ENCODE measurements around the gene SLC1A7.

Gene SLC1A7

DNA sequence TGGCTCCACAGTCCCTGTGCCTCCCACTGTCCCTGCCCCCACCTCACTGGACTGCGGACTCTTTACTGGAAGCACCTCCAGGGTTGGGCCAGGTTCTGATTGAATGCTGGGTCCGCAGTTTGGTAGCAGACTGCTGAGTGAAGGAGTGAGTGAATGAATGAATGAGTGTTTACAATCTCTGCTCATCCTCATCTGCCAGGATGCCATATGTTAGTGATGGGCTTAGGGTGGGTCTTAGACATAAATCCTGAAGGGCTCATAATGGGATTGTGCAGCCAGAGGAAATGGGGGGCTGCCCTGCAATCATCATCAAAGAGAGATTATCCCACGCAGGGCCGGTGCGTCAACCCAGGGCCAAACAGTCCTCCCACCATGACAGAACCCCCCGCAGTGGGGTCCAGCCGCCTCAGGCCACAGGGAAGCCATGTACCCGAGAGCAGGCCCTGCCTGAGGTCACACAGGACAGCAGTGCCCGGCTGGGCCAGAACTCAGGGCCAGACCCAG lies 26.1 kb downstream of the SLC1A7 start:
- DNase-seq (ENCODE audit: low read depth in 2 of 2) = no peak

DNA sequence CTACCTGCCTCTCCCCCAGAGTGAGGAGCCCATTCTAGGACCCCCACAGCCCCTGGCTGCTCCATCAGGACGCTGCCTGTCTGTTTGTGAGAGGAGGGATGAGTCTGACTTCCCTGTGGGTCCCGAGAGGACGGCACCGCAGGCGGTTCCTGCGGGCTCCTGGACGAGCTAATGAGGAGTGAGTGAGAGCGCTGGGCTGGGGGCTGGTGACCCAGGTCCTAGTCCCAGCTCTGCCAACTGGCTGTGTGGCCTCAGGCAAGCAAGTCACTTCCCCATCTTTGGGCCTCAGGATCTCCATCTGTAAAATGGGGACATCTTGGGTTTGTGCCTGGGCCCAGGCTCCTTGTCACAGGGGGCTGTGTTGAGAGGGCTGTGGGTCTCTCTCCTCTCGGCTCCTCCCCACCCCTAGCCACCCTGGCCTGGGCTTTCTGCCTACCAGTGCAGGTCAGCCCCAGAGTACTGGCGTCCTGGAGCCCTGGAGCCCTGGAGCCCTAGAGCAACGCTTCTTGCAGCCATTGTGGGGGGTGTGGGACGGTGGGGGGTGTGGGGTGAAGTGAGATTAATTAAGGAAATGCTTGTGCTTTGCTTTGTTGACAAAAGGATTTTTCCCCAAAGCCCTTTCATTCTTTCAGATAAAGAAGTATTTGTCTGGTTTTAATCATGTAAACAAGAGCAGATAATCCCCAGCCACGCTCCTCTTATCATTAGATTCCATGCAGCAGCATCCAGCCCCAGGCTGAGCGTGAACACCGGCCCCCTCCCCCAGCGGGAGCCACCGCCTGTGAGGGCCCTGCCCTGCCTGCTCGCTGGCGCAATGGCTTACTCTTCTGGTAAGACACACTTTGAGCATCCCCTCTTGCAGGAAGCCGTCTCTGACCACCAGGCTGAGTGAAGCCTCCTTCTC lies 26.8 kb downstream of the SLC1A7 start:
- no peak for DNase-seq (ENCODE audit: low read depth in 2 of 2)

DNA sequence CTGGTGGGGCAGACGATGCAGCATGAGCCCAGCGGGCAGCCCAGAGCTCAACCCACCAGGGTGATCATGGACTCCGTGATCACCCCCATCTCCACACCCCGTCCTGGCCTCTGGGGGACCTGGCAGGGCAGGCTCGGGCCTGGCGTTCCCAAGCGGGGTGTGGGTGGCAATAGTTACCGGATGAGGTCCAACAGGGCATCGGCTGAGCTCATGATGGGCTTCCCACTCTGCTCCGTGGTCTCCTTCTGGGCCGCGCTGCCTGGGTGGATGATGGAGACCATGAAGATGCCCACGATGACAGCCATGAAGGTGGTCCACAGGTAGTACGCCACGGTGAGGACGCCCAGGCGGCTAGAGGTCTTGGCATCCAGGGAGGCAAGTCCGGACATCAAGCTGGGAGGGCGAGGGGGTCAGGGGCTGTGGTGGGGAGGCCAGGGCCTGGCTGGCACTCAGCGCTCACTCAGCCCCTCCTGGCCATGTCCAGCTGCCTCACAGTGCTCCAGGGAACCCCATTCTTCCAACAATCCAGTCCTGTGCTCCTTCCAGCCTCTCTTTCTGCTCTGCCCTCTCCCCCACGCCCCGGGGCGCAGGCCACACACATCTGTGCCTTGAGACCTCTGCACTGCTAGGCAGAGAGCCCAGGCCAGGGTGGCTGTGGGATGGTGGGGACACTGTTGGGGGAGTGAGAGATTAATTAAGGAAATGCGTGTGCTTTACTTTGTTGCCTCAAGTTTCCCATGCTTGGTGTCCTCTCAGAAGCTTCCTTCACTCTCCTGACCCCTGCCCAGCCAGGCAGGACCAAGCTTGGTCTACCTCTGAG lies 27.6 kb downstream of the SLC1A7 start:
- DNase-seq (ENCODE audit: low read depth in 2 of 2) = no peak

DNA sequence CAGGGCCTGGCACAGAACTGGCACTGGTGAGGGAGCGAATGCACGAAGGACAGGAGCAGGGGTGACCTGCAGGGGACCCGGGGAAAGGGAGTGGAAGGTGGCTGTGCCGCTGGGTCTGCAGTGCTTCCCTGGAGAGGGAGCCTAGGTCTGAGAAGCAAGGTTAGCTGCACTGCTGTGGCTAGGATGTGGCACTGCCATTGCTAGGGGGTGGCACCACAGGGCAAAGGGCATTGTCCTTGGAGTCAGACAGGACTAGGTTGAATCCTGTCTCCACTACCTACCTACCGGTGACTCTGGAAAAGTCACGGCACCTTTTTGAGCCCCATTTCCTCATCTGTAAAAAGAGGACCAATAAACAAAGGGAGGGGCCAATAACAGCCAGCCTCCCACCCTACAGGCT lies 28.3 kb downstream of the SLC1A7 start:
- DNase-seq (ENCODE audit: low read depth in 2 of 2) = no peak

DNA sequence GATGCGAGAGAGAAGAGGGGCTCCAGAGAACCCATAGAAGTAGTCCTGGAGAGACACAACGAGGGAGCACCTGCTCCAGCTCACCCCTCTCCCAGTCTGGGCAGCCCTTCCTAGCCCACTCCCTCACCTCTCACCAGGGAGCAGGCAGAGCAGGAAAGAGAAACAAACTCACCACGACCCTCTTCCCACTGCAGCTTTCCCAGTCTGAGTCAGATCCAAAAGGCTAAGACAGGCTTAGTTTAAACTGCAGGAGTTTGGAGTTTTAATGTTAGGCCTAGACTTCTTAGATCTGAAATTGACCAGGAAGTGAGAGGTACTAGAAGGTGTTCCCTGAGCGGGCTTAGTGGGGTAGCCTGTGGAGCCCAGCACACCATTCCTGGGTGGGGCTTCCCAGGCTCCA lies 29.6 kb downstream of the SLC1A7 start:
- no peak for DNase-seq (ENCODE audit: low read depth in 2 of 2)

DNA sequence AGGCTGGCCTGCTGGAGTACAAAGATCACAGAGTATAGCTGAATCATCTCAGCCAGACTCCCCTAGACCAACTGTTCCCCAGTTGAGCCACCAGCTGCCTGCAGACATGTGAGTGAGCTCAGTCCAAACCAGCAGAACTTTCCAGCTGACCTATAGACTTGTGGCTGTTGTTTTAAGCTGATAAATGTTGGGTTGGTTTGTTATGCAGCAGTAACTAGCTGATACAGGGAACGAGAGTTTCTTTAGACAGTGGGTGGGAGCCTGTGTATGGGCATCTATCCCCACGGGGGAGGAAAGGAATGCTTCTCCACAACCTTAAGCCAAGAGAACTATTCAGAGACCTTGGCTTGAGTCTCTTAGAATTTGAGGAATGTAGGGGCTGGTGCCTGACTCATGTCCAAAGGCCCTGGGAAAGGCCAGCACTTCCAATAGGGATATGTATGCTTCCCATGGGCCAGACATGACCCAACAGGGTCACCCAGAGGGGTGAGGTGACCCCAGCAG lies 30.1 kb downstream of the SLC1A7 start:
- no peak for DNase-seq (ENCODE audit: low read depth in 2 of 2)

DNA sequence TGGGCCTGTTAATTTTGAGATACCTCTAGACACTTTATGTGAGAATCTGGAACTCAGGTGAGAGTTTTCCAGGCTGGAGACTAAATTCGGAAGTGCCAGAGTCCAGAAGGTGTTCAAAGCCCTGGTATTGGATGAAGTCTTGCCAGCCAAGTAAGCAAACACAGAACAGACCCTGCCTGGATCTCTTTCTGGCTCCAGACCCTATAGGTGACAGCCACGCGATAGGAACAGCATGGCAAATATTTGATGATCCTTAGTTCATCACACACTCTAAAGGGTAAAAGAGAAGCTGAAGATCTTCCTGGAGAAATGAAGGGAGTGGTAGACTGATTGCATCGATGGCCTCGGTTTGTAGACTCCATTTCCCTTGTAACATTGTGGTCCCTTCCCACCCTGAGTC lies 30.7 kb downstream of the SLC1A7 start:
- no peak for DNase-seq (ENCODE audit: low read depth in 2 of 2)

DNA sequence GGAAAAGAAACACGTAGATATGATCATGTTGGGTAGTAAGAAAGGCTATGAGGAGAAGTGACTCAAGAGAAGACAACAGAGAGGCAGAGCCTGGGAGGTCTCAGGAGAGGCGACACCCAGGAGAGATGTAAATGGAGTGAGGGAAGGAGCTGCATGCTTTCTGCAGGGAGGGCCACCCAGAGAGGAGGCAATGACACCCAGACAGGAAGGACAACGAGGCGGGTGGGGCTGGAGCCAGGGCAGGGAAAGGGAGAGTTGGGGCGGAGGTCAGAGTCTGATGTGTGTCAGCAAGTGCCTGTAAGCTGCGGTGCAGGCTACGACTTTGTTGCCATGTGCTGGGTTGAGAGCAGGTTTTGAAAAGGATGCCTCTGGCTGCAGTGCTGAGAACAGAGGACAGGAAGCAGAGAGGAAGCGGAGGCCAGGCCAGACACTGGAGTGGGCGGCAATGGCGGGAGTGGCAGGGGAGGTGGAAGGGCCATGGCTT lies 31.3 kb downstream of the SLC1A7 start:
- DNase-seq (ENCODE audit: low read depth in 2 of 2) = no peak

DNA sequence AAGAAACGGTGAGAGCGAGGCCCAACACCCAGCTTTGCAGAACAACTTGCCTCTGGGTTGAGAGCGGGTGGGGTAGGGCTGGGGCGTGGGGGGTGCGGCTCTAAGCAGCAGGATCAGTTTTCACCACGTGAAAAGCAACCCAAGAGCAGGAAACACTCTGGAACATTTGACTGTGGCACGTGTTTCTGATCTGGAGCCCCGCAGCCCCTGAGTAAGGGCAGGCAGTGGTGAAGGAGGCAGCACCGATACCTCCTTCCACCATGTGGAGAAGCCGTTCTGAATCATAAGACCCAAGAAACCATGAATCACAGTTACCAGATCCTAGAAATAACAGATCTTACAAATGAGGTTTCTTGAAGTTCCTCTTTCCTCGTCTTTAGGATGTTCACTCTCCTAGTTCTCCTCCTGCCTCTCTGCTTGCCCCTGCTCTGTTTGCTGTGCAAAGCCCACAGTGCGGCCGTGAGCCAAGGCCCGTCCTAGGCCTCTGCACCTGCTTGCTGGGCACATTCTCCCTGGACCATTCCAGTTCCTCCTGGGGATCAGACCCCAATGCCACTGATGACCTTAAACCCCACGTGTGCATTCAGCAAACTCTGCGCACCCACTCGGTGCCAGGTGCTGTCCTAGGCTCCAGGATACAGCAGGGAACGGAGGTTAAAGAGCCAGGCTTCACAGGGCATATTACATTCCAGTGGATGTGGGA lies 31.9 kb downstream of the SLC1A7 start:
- no peak for DNase-seq (ENCODE audit: low read depth in 2 of 2)

DNA sequence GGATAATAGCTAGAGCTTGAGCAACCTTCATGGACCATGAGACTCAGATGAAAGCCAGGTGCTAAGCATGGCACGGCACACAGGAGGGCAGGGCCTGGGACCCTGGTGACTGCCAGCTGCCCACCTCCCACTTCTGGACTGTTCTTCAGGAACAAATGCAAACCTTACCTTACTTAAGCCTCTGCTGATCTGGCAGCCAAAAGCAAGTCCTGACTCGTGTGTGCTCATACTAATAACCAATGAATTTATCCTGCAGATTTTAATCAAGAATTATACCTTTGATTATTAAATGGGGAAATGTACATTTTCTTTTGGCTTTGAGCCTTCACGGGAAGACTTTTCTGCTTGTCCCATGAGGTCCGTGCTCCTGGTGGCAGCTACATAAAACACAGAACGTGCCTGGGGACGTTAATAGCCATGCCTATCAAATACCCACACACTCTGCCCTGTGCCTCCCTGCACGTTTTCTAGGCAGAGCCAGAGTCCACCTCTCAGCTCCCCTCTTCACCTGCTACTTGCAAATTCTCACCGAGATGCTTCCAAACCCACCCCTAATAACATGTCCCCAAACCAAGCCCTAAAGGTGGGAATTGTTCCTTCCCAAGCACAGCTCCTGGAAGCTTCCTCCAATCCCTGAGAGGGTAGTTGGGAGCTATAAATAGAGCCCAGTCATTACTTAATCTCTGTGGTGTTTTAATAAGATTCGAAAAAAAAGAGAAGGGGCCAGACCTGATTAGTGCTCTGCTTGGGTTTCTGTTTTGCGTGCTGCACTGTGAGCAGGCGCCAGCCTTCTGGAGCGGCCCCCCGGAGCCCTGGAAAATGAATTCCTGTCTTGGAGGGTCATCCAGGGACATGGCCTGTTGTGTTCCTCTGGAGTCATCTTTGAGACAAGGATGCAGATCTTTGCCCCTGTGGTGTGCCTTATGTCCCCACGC lies 33.5 kb downstream of the SLC1A7 start:
- DNase-seq (ENCODE audit: low read depth in 2 of 2) = no peak

DNA sequence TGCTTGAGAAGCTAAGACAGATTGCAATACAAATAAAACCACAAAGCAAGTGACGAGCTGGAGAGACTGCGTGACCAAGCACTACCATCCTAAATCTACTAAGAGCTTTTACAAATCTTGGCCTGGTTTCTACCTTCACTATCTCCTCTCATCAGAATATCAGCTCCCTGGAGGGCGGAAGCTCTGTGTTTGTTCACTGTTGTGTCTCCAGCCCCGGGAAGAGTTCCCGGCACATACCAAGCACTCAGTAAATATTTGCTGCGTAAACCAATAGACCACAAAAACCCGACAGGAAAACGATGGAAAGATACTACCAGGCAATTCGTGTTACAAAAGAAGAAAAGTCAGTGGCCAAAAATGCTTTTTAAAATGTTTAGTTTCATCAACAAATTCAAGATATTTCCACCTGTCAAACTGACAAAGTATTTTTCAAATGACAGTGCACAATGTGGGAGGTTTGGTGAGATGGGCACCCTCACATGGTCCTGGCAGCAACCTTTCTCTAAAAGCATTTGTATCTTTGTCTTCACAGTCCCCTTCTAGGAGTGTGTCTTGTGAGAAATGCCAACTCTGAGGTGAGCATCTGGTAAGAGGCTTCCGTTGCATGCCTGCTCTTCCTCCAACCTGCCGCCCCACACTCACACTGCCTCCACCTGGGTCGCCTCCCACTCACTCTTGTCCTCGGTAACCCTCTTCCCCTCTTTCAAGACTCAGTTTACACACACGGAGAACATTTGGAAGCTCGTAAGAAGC lies 34.7 kb downstream of the SLC1A7 start:
- DNase-seq (ENCODE audit: low read depth in 2 of 2) = no peak

DNA sequence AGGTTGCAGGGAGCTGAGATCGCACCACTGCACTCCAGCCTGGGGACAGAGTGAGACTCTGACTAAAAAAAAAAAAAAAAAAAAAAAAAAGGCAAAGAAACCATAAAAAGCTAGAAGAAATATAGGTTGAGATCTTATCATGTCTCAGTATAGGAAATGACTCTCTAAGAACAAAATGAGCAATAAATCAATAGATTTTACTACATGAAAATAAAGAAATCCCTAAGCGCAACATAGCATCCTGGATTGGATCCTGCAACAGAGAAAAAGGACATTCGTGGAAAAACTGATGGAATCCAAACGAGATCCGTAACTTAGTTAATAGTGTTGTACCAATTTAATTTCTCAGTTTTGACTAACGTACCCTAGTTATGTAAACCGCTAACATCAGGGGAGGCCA lies 35.3 kb downstream of the SLC1A7 start:
- no peak for DNase-seq (ENCODE audit: low read depth in 2 of 2)

DNA sequence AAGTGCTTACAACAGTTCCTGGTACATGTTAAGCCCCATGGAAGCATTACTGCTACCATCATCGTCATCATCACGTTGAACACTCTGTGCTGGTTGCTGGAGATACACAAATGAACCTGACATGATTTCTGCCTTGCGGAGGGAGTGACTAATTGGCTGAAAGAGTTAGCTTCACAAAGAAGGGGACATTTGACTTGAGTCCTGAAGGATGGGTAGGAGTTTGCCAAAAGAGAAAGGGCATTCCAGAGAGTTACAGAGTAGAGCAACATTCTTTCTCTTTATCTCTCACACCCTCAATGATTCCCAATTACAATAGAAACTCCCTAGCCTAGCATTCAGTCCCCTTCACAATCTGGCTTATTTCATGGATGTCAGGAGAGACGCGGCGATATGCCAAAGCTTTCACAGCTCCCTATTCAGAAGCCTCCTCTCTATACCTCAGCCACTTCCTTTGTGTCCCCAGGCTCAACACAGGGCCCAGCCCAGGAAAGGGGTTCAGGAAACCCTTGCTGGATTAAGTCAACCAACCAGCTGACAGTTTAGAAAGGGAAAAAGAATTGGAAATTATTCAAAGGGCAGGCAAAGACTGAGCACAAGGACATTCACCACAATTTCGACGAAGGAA lies 38.0 kb downstream of the SLC1A7 start:
- DNase-seq (ENCODE audit: low read depth in 2 of 2) = no peak

DNA sequence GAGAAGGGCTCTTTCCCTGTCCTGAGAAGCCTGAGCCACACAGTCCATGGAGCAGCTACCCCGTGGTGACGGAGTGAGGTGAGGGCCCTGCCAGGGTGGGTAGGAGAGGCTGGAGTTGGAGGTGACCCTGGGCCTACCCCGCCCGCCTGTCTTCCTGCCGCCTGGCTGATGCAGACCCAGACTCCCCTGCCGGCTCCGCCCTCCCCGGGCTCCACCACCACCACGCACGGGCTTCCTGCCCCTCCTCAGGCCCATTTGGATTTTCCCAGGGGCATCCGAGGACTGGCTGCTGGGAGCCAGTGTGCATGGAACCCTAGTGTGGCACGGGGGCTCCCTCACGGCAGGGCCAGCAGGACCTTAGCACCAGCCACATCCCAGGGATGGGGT lies 47.9 kb downstream of the SLC1A7 start:
- no peak for DNase-seq (ENCODE audit: low read depth in 2 of 2)

DNA sequence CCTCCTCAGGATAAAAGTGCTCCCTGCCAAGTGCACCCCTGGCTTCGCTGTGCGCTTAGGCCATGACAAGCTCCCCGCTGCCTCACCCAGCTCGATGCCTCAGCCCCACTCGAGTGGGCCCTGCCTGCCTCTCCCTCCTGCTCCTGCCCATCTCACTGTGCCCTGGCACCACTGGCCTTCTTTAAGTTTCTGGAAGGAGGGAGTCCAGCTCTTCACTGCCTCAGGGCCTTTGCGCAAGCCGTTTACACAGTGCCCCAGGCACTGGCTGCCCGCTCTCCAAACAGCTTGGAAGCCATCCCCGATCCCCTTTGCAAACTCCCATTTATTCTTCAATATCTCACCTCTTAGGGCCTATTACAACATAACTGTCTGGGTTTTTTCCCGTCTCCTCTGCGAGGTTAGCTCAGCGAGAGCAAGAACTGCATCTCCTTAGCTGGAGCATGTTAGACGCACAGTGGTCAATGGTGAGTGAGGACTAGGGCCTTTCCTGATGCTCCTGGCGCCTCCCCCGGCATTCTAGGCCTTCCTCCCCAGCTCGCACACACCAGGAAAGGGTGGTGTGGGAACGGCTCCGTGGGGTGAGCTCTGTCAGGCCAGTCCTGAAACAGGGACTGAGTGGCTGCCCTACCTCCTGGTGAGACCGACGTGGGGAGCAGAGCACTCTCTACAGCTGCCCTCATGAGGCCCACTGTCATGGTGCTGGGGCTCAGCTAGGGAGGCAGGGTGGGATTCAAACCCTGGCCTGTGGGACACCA lies 48.5 kb downstream of the SLC1A7 start:
- no peak for DNase-seq (ENCODE audit: low read depth in 2 of 2)

DNA sequence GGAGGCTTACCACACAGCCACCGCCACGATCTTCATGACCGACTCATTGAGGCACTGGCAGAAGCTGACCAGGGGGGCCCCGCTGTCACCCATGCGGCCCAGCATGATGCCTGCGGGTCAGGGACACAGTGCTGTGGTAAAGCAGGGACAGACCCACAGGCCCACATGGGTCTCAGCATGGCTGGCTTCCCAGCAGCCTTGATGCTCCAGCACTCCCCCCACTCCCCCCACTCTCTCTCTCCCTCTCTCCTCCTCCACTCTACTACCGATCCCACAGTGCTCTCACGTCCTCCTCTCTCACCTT lies 49.0 kb downstream of the SLC1A7 start:
- DNase-seq (ENCODE audit: low read depth in 2 of 2) = no peak

DNA sequence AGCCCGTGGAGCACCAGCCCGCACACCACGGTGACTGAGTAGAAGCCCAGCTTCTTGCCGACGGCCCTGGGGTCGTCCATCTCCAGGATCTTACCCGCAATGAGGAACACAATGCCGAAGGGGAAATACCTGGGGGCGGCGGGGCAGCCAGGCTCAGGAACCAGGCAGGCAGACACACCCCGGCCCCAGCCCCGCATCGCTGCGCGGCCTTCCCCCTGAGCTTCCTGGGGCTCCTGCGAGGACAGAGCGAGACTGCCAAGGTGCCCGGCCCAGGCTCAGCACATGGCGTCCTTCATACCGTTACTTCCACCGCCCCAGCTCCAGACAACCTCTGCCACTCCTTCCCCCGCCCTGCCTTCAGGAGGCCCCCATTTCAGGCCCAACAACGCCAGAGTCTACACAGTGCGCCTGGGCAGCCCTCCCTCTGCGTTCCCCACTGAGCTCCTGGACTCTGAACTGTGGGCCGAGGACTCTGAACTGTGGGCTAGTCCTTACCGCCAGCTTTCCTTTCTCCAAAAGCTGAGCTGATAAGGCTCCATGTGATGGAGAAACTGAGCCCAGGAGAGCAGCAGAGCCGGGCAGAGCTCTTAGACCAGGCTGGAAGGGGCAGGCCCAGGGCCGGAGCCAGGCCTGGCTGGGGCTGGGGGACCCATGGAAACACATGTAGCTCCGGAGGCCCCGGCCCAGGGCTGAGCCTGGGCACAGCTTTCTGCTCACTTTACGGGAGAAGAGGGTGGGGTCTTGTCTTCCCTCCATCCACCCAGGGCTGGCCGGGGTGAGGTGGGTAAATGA lies 49.6 kb downstream of the SLC1A7 start:
- no peak for DNase-seq (ENCODE audit: low read depth in 2 of 2)

All from stimulated activated CD8-positive, alpha-beta memory T cell treated with anti-CD3 and anti-CD28 coated beads, Interleukin-15, amount 100 ng/mL, for 4 hours (primary cell).